Keratinocyte (primary cell): Measurements from ENCODE around the gene GLT6D1. TPM values are rescaled to one million over a fixed set of nuclear protein-coding genes. Genes with fewer than 3 reads are reported as not detected.

Source experiments
- DNase-seq: peaks from one replicate; pipeline ENCODE4 v3.0.0-alpha.2; 2011; ENCODE audit warnings: low read depth, missing footprints, low spot score
- FAIRE-seq: peaks from 2 replicates; lab custom pipeline; 2011; peaks lifted over from hg19 to GRCh38; lab: Jason Lieb, UNC
- H2AFZ ChIP-seq: 2 replicates; pipeline ENCODE4 v1.6.0; 2012; ENCODE audit warnings: low read length, control low read depth, inconsistent platforms; ENCODE audit not compliant: control insufficient read depth
- H3K27ac ChIP-seq: 2 replicates; pipeline ENCODE4 v1.5.1; 2011; ENCODE audit warnings: low read length; ENCODE audit not compliant: control insufficient read depth, insufficient read depth
- H3K27me3 ChIP-seq: 3 replicates; pipeline ENCODE4 v1.6.0; 2011; ENCODE audit warnings: low read length; ENCODE audit not compliant: control insufficient read depth, insufficient read depth; ENCODE audit errors: extremely low read depth
- H3K36me3 ChIP-seq, 2 experiments: 2 replicates in 1 of 2; 3 replicates in 1 of 2; pipeline ENCODE4 v1.5.1; 2011; ENCODE audit warnings: low read length in 2 of 2, mild to moderate bottlenecking in 1 of 2; ENCODE audit not compliant: control insufficient read depth in 2 of 2, insufficient read depth in 2 of 2; ENCODE audit errors: extremely low read depth in 1 of 2
- H3K4me1 ChIP-seq: 3 replicates; pipeline ENCODE4 v1.5.1; 2011; ENCODE audit warnings: low read length; ENCODE audit not compliant: control insufficient read depth, insufficient read depth; ENCODE audit errors: extremely low read depth
- H3K4me2 ChIP-seq: 3 replicates; pipeline ENCODE4 v1.6.0; 2011; ENCODE audit warnings: low read depth, low read length; ENCODE audit not compliant: control insufficient read depth, insufficient read depth; ENCODE audit errors: extremely low read depth
- H3K4me3 ChIP-seq, 3 experiments: fragments of 200-600 bp in 1 of 3; sonication (generic) in 1 of 3; 2 replicates in 2 of 3; 3 replicates in 1 of 3; pipeline ENCODE4 v1.5.1; 2011 to 2016; ENCODE audit warnings: low read length in 3 of 3, mild to moderate bottlenecking in 3 of 3, control low read depth in 2 of 3, inconsistent platforms in 1 of 3, low read depth in 1 of 3, mixed read lengths in 1 of 3, mixed run types in 1 of 3, moderate library complexity in 1 of 3; ENCODE audit not compliant: control insufficient read depth in 2 of 3, insufficient read depth in 2 of 3; ENCODE audit errors: extremely low read depth in 1 of 3
- H3K79me2 ChIP-seq: 2 replicates; pipeline ENCODE4 v1.6.0; 2012; ENCODE audit warnings: low read length; ENCODE audit not compliant: control insufficient read depth, insufficient read depth
- H3K9ac ChIP-seq: 3 replicates; pipeline ENCODE4 v1.6.0; 2011; ENCODE audit warnings: low read length; ENCODE audit not compliant: control insufficient read depth, insufficient read depth; ENCODE audit errors: extremely low read depth
- H3K9me1 ChIP-seq: 3 replicates; pipeline ENCODE4 v1.6.0; 2011; ENCODE audit warnings: low read length; ENCODE audit not compliant: control insufficient read depth, insufficient read depth; ENCODE audit errors: extremely low read depth
- H3K9me3 ChIP-seq: 2 replicates; pipeline ENCODE4 v1.5.1; 2012; ENCODE audit warnings: low read depth, low read length; ENCODE audit not compliant: control insufficient read depth
- H4K20me1 ChIP-seq: 3 replicates; pipeline ENCODE4 v1.6.0; 2011; ENCODE audit warnings: low read length; ENCODE audit not compliant: control insufficient read depth, insufficient read depth; ENCODE audit errors: extremely low read depth
- EZH2 ChIP-seq: IDR thresholded peaks from one replicate; pipeline ENCODE4 v1.6.1; 2012; ENCODE audit warnings: inconsistent platforms, mild to moderate bottlenecking, low read length, moderate library complexity
- dilution Hi-C: fragments of 300-500 bp; cut with MboI; formaldehyde crosslinking; loops from one replicate; pipeline ENCODE4 v1.7.0; 2020; ENCODE audit warnings: low sequenced_read_pairs; ENCODE audit not compliant: extremely low pct_ligation_motif_present
- polyA plus RNA-seq, 5 experiments: library from polyadenylated mRNA; depleted of rRNA in 3 of 5; stranded (reverse) in 3 of 5; stranded (forward) in 1 of 5; unstranded in 1 of 5; fragments of >200 nt; gene quantifications; 1 replicate in 1 of 5; 2 replicates in 3 of 5; 3 replicates in 1 of 5; pipeline versions ENCODE4 v1.2.1 to v1.2.3, GENCODE V29; 2011 to 2012; ENCODE audit warnings: missing spikeins in 2 of 5, low read depth in 1 of 5, low replicate concordance in 1 of 5
- TF ChIP-seq, protein P1 (sequence below), 3 experiments: IDR thresholded peaks in 1 of 3; conservative IDR thresholded peaks in 1 of 3; optimal IDR thresholded peaks in 1 of 3; 2 replicates in 2 of 3; 3 replicates in 1 of 3; pipeline versions ENCODE3 to v1.5.1; 2011; ENCODE audit warnings: low read length in 3 of 3, mild to moderate bottlenecking in 3 of 3, moderate library complexity in 2 of 3, control low read depth in 1 of 3, inconsistent platforms in 1 of 3; ENCODE audit not compliant: insufficient read depth in 2 of 3; ENCODE audit errors: extremely low read depth in 1 of 3

Gene GLT6D1
- polyA plus RNA-seq, 1 donor (not counting 4 experiments of a cell fraction or from before 2014, with no cell fraction given) = not detected

DNA sequence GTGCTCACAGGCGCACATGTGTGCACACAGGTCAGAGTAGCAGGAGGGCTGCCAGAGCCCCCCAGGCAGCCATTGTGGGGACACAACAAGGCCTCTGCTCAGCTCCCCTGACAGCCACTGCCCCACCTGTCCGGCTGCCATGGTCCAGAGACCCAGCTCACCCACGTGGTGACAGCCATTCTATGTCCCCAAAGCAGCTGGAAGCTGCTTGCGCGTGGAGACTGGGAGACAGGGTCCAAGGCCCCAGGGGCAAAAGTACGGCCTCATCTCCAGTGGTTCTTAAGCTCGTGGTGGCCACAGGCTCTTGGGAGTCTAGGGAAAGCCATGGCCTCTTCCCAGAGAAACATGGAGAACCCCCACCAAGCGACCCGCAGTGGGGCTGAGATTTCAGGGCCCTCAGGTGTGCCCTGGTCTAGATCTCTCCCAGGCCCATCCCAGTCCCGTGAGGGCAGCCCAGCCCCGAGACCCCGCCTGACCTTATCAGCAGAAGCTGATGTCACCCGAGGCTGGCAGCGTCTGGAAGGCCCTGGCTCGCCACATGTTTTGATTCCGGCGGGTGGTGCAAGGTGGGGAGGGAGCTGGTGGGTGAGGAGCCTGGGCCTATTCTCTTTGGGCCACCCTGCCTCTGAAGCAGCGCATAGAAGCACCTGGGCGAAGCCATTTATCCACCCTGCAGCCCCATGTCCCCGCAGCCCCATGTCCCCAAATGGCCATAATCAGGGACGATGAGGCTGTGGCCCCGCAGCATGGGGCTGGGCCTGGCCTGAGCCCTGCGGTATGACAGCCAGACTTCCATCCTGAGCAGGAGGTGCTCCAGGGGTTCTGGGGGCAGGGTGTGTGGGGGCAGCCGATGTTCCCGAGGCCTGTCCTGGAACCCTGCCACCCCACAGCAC is 31.7 kb downstream of the GLT6D1 start:
- Histone ChIP-seq H3K9ac (no peak overlapping the region), H4K20me1 (no peaks in the 10 kb centered on the region), H3K36me3 (no peaks in the 10 kb centered on the region), H3K4me1 (no peaks in the 10 kb centered on the region), H3K9me3 (no peaks in the 10 kb centered on the region), H2AFZ (no peak overlapping the region), H3K4me3 (no peak overlapping the region), H3K9me1 (no peaks in the 10 kb centered on the region), H3K27ac (no peak overlapping the region), H3K27me3 (no peaks in the 10 kb centered on the region), H3K79me2 (no peaks in the 10 kb centered on the region), H3K4me2 (no peak overlapping the region)
- DNase-seq = no peak
- TF ChIP-seq, protein P1, sequence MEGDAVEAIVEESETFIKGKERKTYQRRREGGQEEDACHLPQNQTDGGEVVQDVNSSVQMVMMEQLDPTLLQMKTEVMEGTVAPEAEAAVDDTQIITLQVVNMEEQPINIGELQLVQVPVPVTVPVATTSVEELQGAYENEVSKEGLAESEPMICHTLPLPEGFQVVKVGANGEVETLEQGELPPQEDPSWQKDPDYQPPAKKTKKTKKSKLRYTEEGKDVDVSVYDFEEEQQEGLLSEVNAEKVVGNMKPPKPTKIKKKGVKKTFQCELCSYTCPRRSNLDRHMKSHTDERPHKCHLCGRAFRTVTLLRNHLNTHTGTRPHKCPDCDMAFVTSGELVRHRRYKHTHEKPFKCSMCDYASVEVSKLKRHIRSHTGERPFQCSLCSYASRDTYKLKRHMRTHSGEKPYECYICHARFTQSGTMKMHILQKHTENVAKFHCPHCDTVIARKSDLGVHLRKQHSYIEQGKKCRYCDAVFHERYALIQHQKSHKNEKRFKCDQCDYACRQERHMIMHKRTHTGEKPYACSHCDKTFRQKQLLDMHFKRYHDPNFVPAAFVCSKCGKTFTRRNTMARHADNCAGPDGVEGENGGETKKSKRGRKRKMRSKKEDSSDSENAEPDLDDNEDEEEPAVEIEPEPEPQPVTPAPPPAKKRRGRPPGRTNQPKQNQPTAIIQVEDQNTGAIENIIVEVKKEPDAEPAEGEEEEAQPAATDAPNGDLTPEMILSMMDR (optimal IDR thresholded peaks at IDR 0.05 in 1 of 3, IDR thresholded peaks at IDR 0.05 in 1 of 3, conservative IDR thresholded peaks at IDR 0.05 in 1 of 3; ENCODE audit: extremely low read depth in 1 of 3, insufficient read depth in 2 of 3, low read length in 3 of 3) = no peak
- no peak for TF ChIP-seq EZH2
- dilution Hi-C loops = no loop called here
- no peak for FAIRE-seq

DNA sequence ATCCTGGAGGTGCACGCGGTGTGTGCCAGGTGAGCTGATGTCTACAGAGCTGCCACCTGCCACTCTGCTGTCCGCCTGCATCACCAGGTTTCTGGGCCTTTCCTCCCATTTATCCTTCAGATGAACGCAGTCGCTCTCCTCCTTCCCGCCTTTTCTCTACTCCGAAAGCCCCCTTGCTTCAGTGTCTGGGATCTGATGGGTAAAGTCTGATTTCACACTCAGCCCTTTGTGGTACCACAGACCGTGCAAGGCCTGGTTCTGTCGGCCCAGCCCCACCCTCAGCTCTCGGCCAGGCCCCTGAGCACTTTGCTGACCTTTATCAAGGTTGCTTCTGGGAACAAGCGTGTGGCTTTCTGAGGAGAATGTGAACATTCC is 32.5 kb downstream of the GLT6D1 start:
- no peaks in the 10 kb centered on the region for H3K27me3 ChIP-seq
- DNase-seq (no peak), FAIRE-seq (no peak)
- H3K79me2 ChIP-seq = no peaks in the 10 kb centered on the region
- dilution Hi-C loops = no loop called here
- H3K36me3 ChIP-seq = no peaks in the 10 kb centered on the region
- H3K9me3 ChIP-seq = no peaks in the 10 kb centered on the region
- H3K4me2 ChIP-seq = no peak overlapping the region
- H3K4me3 ChIP-seq = no peak overlapping the region
- no peak overlapping the region for H3K27ac ChIP-seq
- H3K4me1 ChIP-seq = no peaks in the 10 kb centered on the region
- no peaks in the 10 kb centered on the region for H3K9me1 ChIP-seq
- no peaks in the 10 kb centered on the region for H4K20me1 ChIP-seq
- H3K9ac ChIP-seq = no peak overlapping the region
- TF ChIP-seq, protein P1 (optimal IDR thresholded peaks at IDR 0.05 in 1 of 3, IDR thresholded peaks at IDR 0.05 in 1 of 3, conservative IDR thresholded peaks at IDR 0.05 in 1 of 3; ENCODE audit: extremely low read depth in 1 of 3, insufficient read depth in 2 of 3, low read length in 3 of 3) = no peak
- TF ChIP-seq EZH2 = no peak
- no peak overlapping the region for H2AFZ ChIP-seq
